ENCODE results near the gene MYL12B. TPM values are rescaled to one million over a fixed set of nuclear protein-coding genes. Genes with fewer than 3 reads are reported as not detected.

MYL12B gene
- 100 to 1,000 TPM; 362 to 430 (median 386) TPM for total RNA-seq

GRCh38 chr18:3261373-3262233, at the start of gene MYL12B:
Gene MYL12B (plus strand): TSS chr18:3262133. CDS start chr18:3272899, 10,766 bp downstream.
- Histone ChIP-seq H3K27me3 (no peaks in the 10 kb centered on the region), H3K27ac (peak within 1 kb of the TSS; percentile 95 to 98 (median 98)), H3K4me3 (peak within 1 kb of the TSS; percentile 74 to 92 (median 82)), H3K36me3 (peaks cover 0 to 26% (median 11%) of the 10 kb centered on the region in 3 donors), H3K4me1 (peaks cover 12 to 61% (median 34%) of the 10 kb centered on the region in 3 donors), H3K9me3 (no peaks in the 10 kb centered on the region)
- TF ChIP-seq POLR2A (IDR thresholded peaks at IDR 0.05): peak in 3 of 4 donors; percentile 72 to 88 (median 80)
- TF ChIP-seq, protein P1, sequence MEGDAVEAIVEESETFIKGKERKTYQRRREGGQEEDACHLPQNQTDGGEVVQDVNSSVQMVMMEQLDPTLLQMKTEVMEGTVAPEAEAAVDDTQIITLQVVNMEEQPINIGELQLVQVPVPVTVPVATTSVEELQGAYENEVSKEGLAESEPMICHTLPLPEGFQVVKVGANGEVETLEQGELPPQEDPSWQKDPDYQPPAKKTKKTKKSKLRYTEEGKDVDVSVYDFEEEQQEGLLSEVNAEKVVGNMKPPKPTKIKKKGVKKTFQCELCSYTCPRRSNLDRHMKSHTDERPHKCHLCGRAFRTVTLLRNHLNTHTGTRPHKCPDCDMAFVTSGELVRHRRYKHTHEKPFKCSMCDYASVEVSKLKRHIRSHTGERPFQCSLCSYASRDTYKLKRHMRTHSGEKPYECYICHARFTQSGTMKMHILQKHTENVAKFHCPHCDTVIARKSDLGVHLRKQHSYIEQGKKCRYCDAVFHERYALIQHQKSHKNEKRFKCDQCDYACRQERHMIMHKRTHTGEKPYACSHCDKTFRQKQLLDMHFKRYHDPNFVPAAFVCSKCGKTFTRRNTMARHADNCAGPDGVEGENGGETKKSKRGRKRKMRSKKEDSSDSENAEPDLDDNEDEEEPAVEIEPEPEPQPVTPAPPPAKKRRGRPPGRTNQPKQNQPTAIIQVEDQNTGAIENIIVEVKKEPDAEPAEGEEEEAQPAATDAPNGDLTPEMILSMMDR (IDR thresholded peaks at IDR 0.05): no peak
- WGBS, 2 donors: 0 to 1% methylated on average over 20 to 22 of the region's 84 CpGs
- intact Hi-C loops (cut with DNase I): loop anchor here (10.0 kb wide), 1 partner anchor 193 kb away; the partner anchor contains the start of gene TGIF1
- peak; percentile 11 for DNase-seq

GRCh38 chr18:3212657-3213056, 49.3 kb upstream of the MYL12B start:
- Histone ChIP-seq H3K27ac (peak overlapping the region in 2 of 4 donors; percentile 11 to 27), H3K4me3 (no peak overlapping the region), H3K9me3 (no peaks in the 10 kb centered on the region), H3K4me1 (peaks cover 0 to 25% (median 3%) of the 10 kb centered on the region in 3 donors), H3K27me3 (no peaks in the 10 kb centered on the region), H3K36me3 (no peaks in the 10 kb centered on the region)
- TF ChIP-seq, protein P1 (IDR thresholded peaks at IDR 0.05): no peak
- no peak for TF ChIP-seq POLR2A (IDR thresholded peaks at IDR 0.05)
- DNase-seq: no peak
- intact Hi-C loops (cut with DNase I): no loop called here
- WGBS, 2 donors: 55 to 65% methylated on average over 2 to 4 of the region's 4 CpGs

DNA sequence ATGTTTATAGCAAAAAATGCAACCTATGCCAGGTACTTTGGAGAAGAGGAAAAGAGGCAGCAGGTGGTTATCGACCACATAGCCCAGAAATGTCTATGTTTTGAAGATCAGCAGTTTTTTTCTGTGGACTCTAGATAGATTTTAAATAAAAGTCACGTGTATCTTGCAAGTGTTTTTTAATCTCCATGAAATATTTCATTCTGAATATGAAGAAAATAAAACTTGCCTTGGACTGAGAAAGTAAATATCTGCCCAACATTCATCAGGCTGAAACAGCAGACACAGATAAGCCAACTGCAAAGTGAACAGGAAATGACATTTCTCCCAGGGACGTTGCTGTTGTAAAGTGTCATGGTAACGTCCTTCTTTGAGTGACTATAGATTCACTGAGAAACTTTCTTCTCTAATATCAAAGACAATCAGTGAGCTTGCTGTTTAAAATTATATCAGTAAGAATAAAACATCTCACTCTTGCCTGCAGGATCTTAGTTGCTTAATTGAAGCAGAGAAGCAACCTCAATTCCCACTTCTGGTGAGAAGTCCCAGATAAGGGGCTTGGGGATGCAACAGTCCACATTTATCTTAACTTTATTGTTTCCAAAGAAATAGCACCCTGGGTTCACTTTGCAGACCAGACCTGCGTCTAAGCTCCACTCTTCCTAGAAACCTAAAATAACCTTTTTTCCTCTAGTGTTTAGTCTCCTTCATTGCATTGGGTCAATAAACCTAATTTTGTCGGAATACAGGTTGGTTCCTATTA, 48.5 kb upstream of the MYL12B start:
- TF ChIP-seq POLR2A (IDR thresholded peaks at IDR 0.05): no peak
- TF ChIP-seq, protein P1 (IDR thresholded peaks at IDR 0.05): no peak
- Histone ChIP-seq H3K27ac (peak overlapping the region in 2 of 4 donors; percentile 11 to 27), H3K9me3 (no peaks in the 10 kb centered on the region), H3K4me1 (peaks cover 0 to 32% (median 4%) of the 10 kb centered on the region in 3 donors), H3K4me3 (no peak overlapping the region), H3K27me3 (no peaks in the 10 kb centered on the region), H3K36me3 (no peaks in the 10 kb centered on the region)
- 44 to 52% methylated on average over 6 of the region's 6 CpGs for WGBS, 2 donors
- intact Hi-C loops (cut with DNase I): no loop called here
- no peak for DNase-seq

- no peak overlapping the region for H3K4me3 ChIP-seq
- intact Hi-C loops (cut with DNase I): no loop called here
- H3K9me3 ChIP-seq: no peaks in the 10 kb centered on the region
- no peaks in the 10 kb centered on the region for H3K27me3 ChIP-seq
- peaks cover 0 to 25% (median 4%) of the 10 kb centered on the region in 3 donors for H3K4me1 ChIP-seq
- DNase-seq: no peak
- no peak overlapping the region for H3K27ac ChIP-seq
- H3K36me3 ChIP-seq: no peaks in the 10 kb centered on the region
- 90 to 95% methylated on average over 31 to 33 of the region's 36 CpGs for WGBS, 2 donors
- TF ChIP-seq, protein P1 (IDR thresholded peaks at IDR 0.05): no peak
- no peak for TF ChIP-seq POLR2A (IDR thresholded peaks at IDR 0.05)
Measured at GRCh38 chr18:3214855-3215637, 46.9 kb upstream of the MYL12B start.
